Vagina (tissue), 2 donors: ENCODE data around the gene RBM19. TPM values are rescaled to one million over a fixed set of nuclear protein-coding genes. Genes with fewer than 3 reads are reported as not detected.
A peak's percentile ranks its signal among the peaks of the same experiment; 100 is the strongest.

ENCODE experiments used
- DNase-seq, 2 donors: peaks; one replicate each; pipeline ENCODE4 v3.0.0-alpha.2; 2017; ENCODE audit errors: extremely low spot score in 2 of 2
- H3K27ac ChIP-seq: fragments of 200-600 bp; sonication (generic); one replicate; pipeline ENCODE4 v1.5.1; 2019
- H3K27me3 ChIP-seq: fragments of 200-600 bp; sonication (generic); one replicate; pipeline ENCODE4 v1.5.1; 2019
- H3K36me3 ChIP-seq, 2 donors: fragments of 200-600 bp; sonication (generic); one replicate each; pipeline ENCODE4 v1.5.1; 2017 to 2019
- H3K4me1 ChIP-seq: fragments of 200-600 bp; sonication (generic); one replicate; pipeline ENCODE4 v1.5.1; 2019
- H3K4me3 ChIP-seq, 2 donors: fragments of 200-600 bp; sonication (generic); 1 replicate in 1 of 2; 2 replicates in 1 of 2; pipeline ENCODE4 v1.5.1; 2016 to 2019
- H3K9me3 ChIP-seq: fragments of 200-600 bp; sonication (generic); one replicate; pipeline ENCODE4 v1.5.1; 2019
- CTCF ChIP-seq, 3 experiments: fragments of 450-650 bp in 2 of 3; fragments of 200-600 bp in 1 of 3; sonication (generic) in 1 of 3; IDR thresholded peaks; one replicate each; pipeline ENCODE4 v1.5.1; 2017 to 2019; ENCODE audit warnings: antibody characterized with exemption in 3 of 3, mild to moderate bottlenecking in 2 of 3, moderate library complexity in 2 of 3
- POLR2A ChIP-seq, 2 donors: fragments of 450-650 bp; IDR thresholded peaks; one replicate each; pipeline ENCODE4 v1.6.1; 2017; ENCODE audit warnings: antibody characterized with exemption in 2 of 2, mild to moderate bottlenecking in 2 of 2, moderate library complexity in 2 of 2
- POLR2AphosphoS5 ChIP-seq, 2 donors: sonication (generic); formaldehyde crosslinking; IDR thresholded peaks; one replicate each; pipeline ENCODE4 v1.9.0; 2017; ENCODE audit warnings: antibody characterized with exemption in 2 of 2, mild to moderate bottlenecking in 2 of 2, low read depth in 1 of 2; ENCODE audit not compliant: insufficient read depth in 1 of 2
- intact Hi-C: fragments of 100-400 bp; cut with DNase I; formaldehyde crosslinking; loops from one replicate; pipeline ENCODE4 v1.15.1; 2023
- total RNA-seq: library from RNA; depleted of rRNA; stranded (reverse); fragments of >200 nt; gene quantifications from one replicate; pipeline ENCODE4 v1.2.3, GENCODE V29; 2016

RBM19 gene
- total RNA-seq, 1 donor from 2014 or later, result 25.5 TPM

GRCh38 chr12:113981876-113982275 lies 15.8 kb upstream of the RBM19 start:
- no peak for TF ChIP-seq POLR2A (IDR thresholded peaks at IDR 0.05)
- no peak for TF ChIP-seq CTCF (IDR thresholded peaks at IDR 0.05)
- TF ChIP-seq POLR2AphosphoS5 (IDR thresholded peaks at IDR 0.05; ENCODE audit: insufficient read depth in 1 of 2, low read depth in 1 of 2), result no peak
- Histone ChIP-seq H3K27ac (no peak overlapping the region), H3K36me3 (no peaks in the 10 kb centered on the region), H3K4me1 (no peaks in the 10 kb centered on the region), H3K4me3 (no peak overlapping the region), H3K9me3 (no peaks in the 10 kb centered on the region), H3K27me3 (no peaks in the 10 kb centered on the region)
- no peak for DNase-seq
- intact Hi-C loops, result no loop called here

GRCh38 chr12:113980537-113981337 lies 14.6 kb upstream of the RBM19 start:
- intact Hi-C loops, result no loop called here
- TF ChIP-seq POLR2A (IDR thresholded peaks at IDR 0.05) (no peak), POLR2AphosphoS5 (IDR thresholded peaks at IDR 0.05; ENCODE audit: insufficient read depth in 1 of 2, low read depth in 1 of 2) (no peak), CTCF (IDR thresholded peaks at IDR 0.05) (peak; percentile 71 to 89 (median 84))
- Histone ChIP-seq H3K9me3 (no peaks in the 10 kb centered on the region), H3K27ac (no peak overlapping the region), H3K4me1 (no peaks in the 10 kb centered on the region), H3K36me3 (no peaks in the 10 kb centered on the region), H3K27me3 (no peaks in the 10 kb centered on the region), H3K4me3 (no peak overlapping the region)
- DNase-seq, result no peak

GRCh38 chr12:113980054-113980453 lies 13.9 kb upstream of the RBM19 start:
- Histone ChIP-seq H3K4me1 (no peaks in the 10 kb centered on the region), H3K4me3 (no peak overlapping the region), H3K27me3 (no peaks in the 10 kb centered on the region), H3K27ac (no peak overlapping the region), H3K36me3 (no peaks in the 10 kb centered on the region), H3K9me3 (no peaks in the 10 kb centered on the region)
- no peak for DNase-seq
- intact Hi-C loops, result no loop called here
- TF ChIP-seq CTCF (IDR thresholded peaks at IDR 0.05) (no peak), POLR2AphosphoS5 (IDR thresholded peaks at IDR 0.05; ENCODE audit: insufficient read depth in 1 of 2, low read depth in 1 of 2) (no peak)

- Histone ChIP-seq H3K4me3 (no peak overlapping the region), H3K36me3 (no peaks in the 10 kb centered on the region), H3K27me3 (no peaks in the 10 kb centered on the region), H3K9me3 (no peaks in the 10 kb centered on the region), H3K4me1 (no peaks in the 10 kb centered on the region), H3K27ac (no peak overlapping the region)
- TF ChIP-seq POLR2AphosphoS5 (IDR thresholded peaks at IDR 0.05; ENCODE audit: insufficient read depth in 1 of 2, low read depth in 1 of 2) (no peak), CTCF (IDR thresholded peaks at IDR 0.05) (no peak), POLR2A (IDR thresholded peaks at IDR 0.05) (no peak)
- no peak for DNase-seq
- intact Hi-C loops, result loop anchor here (10.0 kb wide), 1 partner anchor 527 kb away; no protein-coding TSS in a partner anchor
Measured at GRCh38 chr12:113978080-113978479, 12.0 kb upstream of the RBM19 start.

GRCh38 chr12:113974006-113974405 lies 7.9 kb upstream of the RBM19 start:
- Histone ChIP-seq H3K4me3 (no peak overlapping the region), H3K9me3 (no peaks in the 10 kb centered on the region), H3K4me1 (no peaks in the 10 kb centered on the region), H3K36me3 (no peaks in the 10 kb centered on the region), H3K27ac (no peak overlapping the region), H3K27me3 (no peaks in the 10 kb centered on the region)
- no peak for TF ChIP-seq POLR2AphosphoS5 (IDR thresholded peaks at IDR 0.05; ENCODE audit: insufficient read depth in 1 of 2, low read depth in 1 of 2)
- no peak for TF ChIP-seq POLR2A (IDR thresholded peaks at IDR 0.05)
- TF ChIP-seq CTCF (IDR thresholded peaks at IDR 0.05), result no peak
- intact Hi-C loops, result loop anchor here (10.0 kb wide), 1 partner anchor 531 kb away; no protein-coding TSS in a partner anchor
- DNase-seq, result no peak
